Epithelial cell of esophagus (primary cell): ENCODE results near the gene DAG1.
A peak's percentile ranks its signal among the peaks of the same experiment; 100 is the strongest.

Experiments used
- DNase-seq: peaks from one replicate; pipeline ENCODE4 v3.0.0; 2010; ENCODE audit warnings: low read depth
- H3K4me3 ChIP-seq: 2 replicates; pipeline ENCODE4 v1.5.1; 2011; ENCODE audit warnings: mild to moderate bottlenecking, low read length, control low read depth
- CTCF ChIP-seq: IDR thresholded peaks from 2 replicates; pipeline ENCODE4 v1.5.1; 2011; ENCODE audit warnings: low read depth, mild to moderate bottlenecking, low read length, control low read depth, inconsistent platforms; ENCODE audit not compliant: insufficient read depth; ENCODE audit errors: missing control alignments

DAG1 gene

GRCh38 chr3:49470714-49471420 lies 800 bp downstream of the DAG1 start:
- no peak for TF ChIP-seq CTCF
- peak; percentile 27 for DNase-seq
- H3K4me3 ChIP-seq = peak overlapping the region; percentile 87

GRCh38 chr3:49471856-49472495 lies 1.9 kb downstream of the DAG1 start:
- H3K4me3 ChIP-seq = peak overlapping the region; percentile 87
- no peak for DNase-seq
- no peak for TF ChIP-seq CTCF

DNA sequence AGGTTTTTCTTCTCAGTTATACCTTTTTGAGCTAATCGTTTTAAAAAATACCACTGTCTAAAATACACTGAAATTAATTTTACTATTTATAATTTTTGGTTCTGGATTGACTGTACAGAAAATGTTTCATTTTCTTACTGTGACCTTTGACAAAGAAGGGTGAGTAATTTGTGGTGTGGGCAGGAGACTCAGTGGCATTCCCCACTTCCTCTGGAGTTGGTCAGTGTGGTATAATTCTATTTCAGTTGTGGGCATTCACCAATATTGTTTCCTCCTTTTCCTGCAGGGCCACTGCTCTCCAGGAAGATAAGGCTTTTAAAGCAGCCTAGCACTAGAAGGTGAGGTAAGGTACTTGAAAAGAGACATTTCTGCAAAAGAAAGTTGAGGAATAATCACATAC lies 6.5 kb downstream of the DAG1 start:
- DNase-seq = no peak
- H3K4me3 ChIP-seq = no peak overlapping the region
- no peak for TF ChIP-seq CTCF

GRCh38 chr3:49482766-49483165 lies 12.7 kb downstream of the DAG1 start:
- no peak for TF ChIP-seq CTCF
- no peak overlapping the region for H3K4me3 ChIP-seq
- DNase-seq = no peak

GRCh38 chr3:49484471-49484870 lies 14.4 kb downstream of the DAG1 start:
- DNase-seq = no peak
- no peak for TF ChIP-seq CTCF
- no peak overlapping the region for H3K4me3 ChIP-seq

DNA sequence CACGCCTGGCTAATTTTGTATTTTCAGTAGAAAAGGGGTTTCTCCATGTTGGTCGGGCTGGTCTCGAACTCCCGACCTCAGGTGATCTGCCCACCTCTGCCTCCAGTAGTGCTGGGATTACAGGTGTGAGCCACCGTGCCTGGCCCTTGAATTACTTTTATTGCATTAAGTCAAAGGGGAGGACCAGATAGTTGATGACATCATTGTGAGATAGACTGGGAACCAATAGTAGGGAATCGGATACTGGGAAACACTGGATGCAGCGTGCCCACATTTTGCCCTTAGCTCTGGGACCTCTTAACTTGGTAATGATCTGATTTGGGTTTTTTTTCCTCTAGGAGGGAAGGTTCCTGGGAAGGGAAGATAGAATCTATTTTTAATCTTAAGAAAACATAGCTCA lies 19.2 kb downstream of the DAG1 start:
- no peak overlapping the region for H3K4me3 ChIP-seq
- no peak for TF ChIP-seq CTCF
- no peak for DNase-seq

DNA sequence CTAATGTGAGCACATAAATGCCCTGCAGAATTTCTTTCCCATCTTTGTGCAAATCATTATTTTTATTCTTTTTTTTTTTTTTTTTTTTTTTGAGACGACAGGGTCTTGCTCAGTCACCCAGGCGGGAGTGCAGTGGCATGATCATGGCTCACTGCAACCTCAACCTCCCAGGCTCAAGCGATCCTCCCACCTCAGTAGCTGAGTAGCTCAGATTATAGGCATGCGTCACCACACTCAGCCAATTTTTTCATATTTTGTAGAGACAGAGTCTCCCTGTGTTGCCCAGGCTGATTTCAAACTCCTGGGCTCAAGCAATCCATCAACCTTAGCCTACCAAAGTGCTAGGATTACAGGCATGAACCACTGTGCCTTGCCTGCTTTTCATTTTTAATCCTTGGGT lies 22.9 kb downstream of the DAG1 start:
- H3K4me3 ChIP-seq = no peak overlapping the region
- DNase-seq = no peak
- TF ChIP-seq CTCF = no peak
